Upper lobe of right lung (tissue), 1 donor: ENCODE results near the gene GCLC. TPM values are rescaled to one million over a fixed set of nuclear protein-coding genes. Genes with fewer than 3 reads are reported as not detected.

Experiments
- ATAC-seq: fragments of 200-7000 bp; cut with Tn5 transposase; one replicate; pipeline ENCODE4 v1.9.1; 2020; ENCODE audit warnings: mild to moderate bottlenecking, moderate library complexity
- DNase-seq: peaks from one replicate; pipeline ENCODE4 v3.0.0-alpha.2; 2020
- H3K27ac ChIP-seq: fragments of 200-600 bp; one replicate; pipeline ENCODE4 v1.8.0; 2022
- H3K27me3 ChIP-seq: fragments of 200-600 bp; one replicate; pipeline ENCODE4 v1.8.0; 2022; ENCODE audit warnings: mild to moderate bottlenecking
- H3K36me3 ChIP-seq: fragments of 200-600 bp; one replicate; pipeline ENCODE4 v1.8.0; 2022
- H3K4me1 ChIP-seq: fragments of 200-600 bp; one replicate; pipeline ENCODE4 v1.8.0; 2022
- H3K4me3 ChIP-seq: fragments of 200-600 bp; one replicate; pipeline ENCODE4 v1.8.0; 2022; ENCODE audit warnings: mild to moderate bottlenecking
- H3K9me3 ChIP-seq: fragments of 200-600 bp; one replicate; pipeline ENCODE4 v1.8.0; 2022
- CTCF ChIP-seq: fragments of 200-600 bp; IDR thresholded peaks from one replicate; pipeline ENCODE4 v1.8.0; 2022; ENCODE audit warnings: antibody characterized with exemption
- intact Hi-C: fragments of 100-400 bp; cut with DNase I; formaldehyde crosslinking; loops from one replicate; pipeline ENCODE4 v1.11.0; 2022
- total RNA-seq: library from RNA; stranded (reverse); fragmentation: NEBNext Ultra II Directional; extraction: Animal tissue kit (Norgen Biotek cat#: 25700); gene quantifications from one replicate; pipeline ENCODE4 v1.2.1, GENCODE V29; 2021
- donor health status: DM: no; HTN: yes; CAD: no; lungs with severe emphysema.

GCLC gene
- total RNA-seq, 1 donor from 2014 or later: 40.0 TPM

- Histone ChIP-seq H3K36me3 (no peaks in the 10 kb centered on the region), H3K27me3 (no peaks in the 10 kb centered on the region), H3K27ac (no peak overlapping the region), H3K4me1 (no peaks in the 10 kb centered on the region), H3K9me3 (no peaks in the 10 kb centered on the region), H3K4me3 (no peak overlapping the region)
- no peak for ATAC-seq
- intact Hi-C loops: no loop called here
- no peak for DNase-seq
- TF ChIP-seq CTCF: no peak
Measured at GRCh38 chr6:53587291-53587690, 42.4 kb upstream of the GCLC start.

GRCh38 chr6:53585208-53585900 lies 40.5 kb upstream of the GCLC start:
- H3K27me3 ChIP-seq: no peaks in the 10 kb centered on the region
- no peak for TF ChIP-seq CTCF
- no peaks in the 10 kb centered on the region for H3K4me1 ChIP-seq
- ATAC-seq (no peak), DNase-seq (no peak)
- intact Hi-C loops: no loop called here
- no peaks in the 10 kb centered on the region for H3K9me3 ChIP-seq
- no peak overlapping the region for H3K27ac ChIP-seq
- no peak overlapping the region for H3K4me3 ChIP-seq
- no peaks in the 10 kb centered on the region for H3K36me3 ChIP-seq

- Histone ChIP-seq H3K36me3 (no peaks in the 10 kb centered on the region), H3K9me3 (no peaks in the 10 kb centered on the region), H3K27me3 (no peaks in the 10 kb centered on the region), H3K4me3 (no peak overlapping the region), H3K4me1 (no peaks in the 10 kb centered on the region), H3K27ac (no peak overlapping the region)
- intact Hi-C loops: no loop called here
- no peak for DNase-seq
- no peak for TF ChIP-seq CTCF
- peak; percentile 46 for ATAC-seq
Measured at GRCh38 chr6:53584726-53585125, 39.8 kb upstream of the GCLC start.

- Histone ChIP-seq H3K27me3 (no peaks in the 10 kb centered on the region), H3K4me1 (no peaks in the 10 kb centered on the region), H3K36me3 (no peaks in the 10 kb centered on the region), H3K4me3 (no peak overlapping the region), H3K27ac (no peak overlapping the region), H3K9me3 (no peaks in the 10 kb centered on the region)
- intact Hi-C loops: no loop called here
- ATAC-seq (no peak), DNase-seq (no peak)
- no peak for TF ChIP-seq CTCF
Measured at GRCh38 chr6:53583451-53583850, 38.5 kb upstream of the GCLC start.

- ATAC-seq: no peak
- no peaks in the 10 kb centered on the region for H3K36me3 ChIP-seq
- no peaks in the 10 kb centered on the region for H3K27me3 ChIP-seq
- H3K27ac ChIP-seq: no peak overlapping the region
- no peak overlapping the region for H3K4me3 ChIP-seq
- H3K4me1 ChIP-seq: no peaks in the 10 kb centered on the region
- intact Hi-C loops: no loop called here
- no peaks in the 10 kb centered on the region for H3K9me3 ChIP-seq
- TF ChIP-seq CTCF: no peak
- no peak for DNase-seq
Measured at GRCh38 chr6:53582963-53583362, 38.1 kb upstream of the GCLC start.

- TF ChIP-seq CTCF: no peak
- H3K9me3 ChIP-seq: no peaks in the 10 kb centered on the region
- H3K4me1 ChIP-seq: no peaks in the 10 kb centered on the region
- H3K36me3 ChIP-seq: no peaks in the 10 kb centered on the region
- H3K27me3 ChIP-seq: no peaks in the 10 kb centered on the region
- H3K4me3 ChIP-seq: no peak overlapping the region
- ATAC-seq (no peak), DNase-seq (no peak)
- no peak overlapping the region for H3K27ac ChIP-seq
- intact Hi-C loops: no loop called here
Measured at GRCh38 chr6:53581856-53582255, 37.0 kb upstream of the GCLC start.
